Keratinocyte (primary cell): Measurements from ENCODE around the gene HEPACAM. TPM values are rescaled to one million over a fixed set of nuclear protein-coding genes. Genes with fewer than 3 reads are reported as not detected.

Experiments used
- DNase-seq: peaks from one replicate; pipeline ENCODE4 v3.0.0-alpha.2; 2011; ENCODE audit warnings: low read depth, missing footprints, low spot score
- FAIRE-seq: peaks from 2 replicates; lab custom pipeline; 2011; peaks lifted over from hg19 to GRCh38; lab: Jason Lieb, UNC
- H2AFZ ChIP-seq: 2 replicates; pipeline ENCODE4 v1.6.0; 2012; ENCODE audit warnings: low read length, control low read depth, inconsistent platforms; ENCODE audit not compliant: control insufficient read depth
- H3K27ac ChIP-seq: 2 replicates; pipeline ENCODE4 v1.5.1; 2011; ENCODE audit warnings: low read length; ENCODE audit not compliant: control insufficient read depth, insufficient read depth
- H3K27me3 ChIP-seq: 3 replicates; pipeline ENCODE4 v1.6.0; 2011; ENCODE audit warnings: low read length; ENCODE audit not compliant: control insufficient read depth, insufficient read depth; ENCODE audit errors: extremely low read depth
- H3K36me3 ChIP-seq, 2 experiments: 2 replicates in 1 of 2; 3 replicates in 1 of 2; pipeline ENCODE4 v1.5.1; 2011; ENCODE audit warnings: low read length in 2 of 2, mild to moderate bottlenecking in 1 of 2; ENCODE audit not compliant: control insufficient read depth in 2 of 2, insufficient read depth in 2 of 2; ENCODE audit errors: extremely low read depth in 1 of 2
- H3K4me1 ChIP-seq: 3 replicates; pipeline ENCODE4 v1.5.1; 2011; ENCODE audit warnings: low read length; ENCODE audit not compliant: control insufficient read depth, insufficient read depth; ENCODE audit errors: extremely low read depth
- H3K4me2 ChIP-seq: 3 replicates; pipeline ENCODE4 v1.6.0; 2011; ENCODE audit warnings: low read depth, low read length; ENCODE audit not compliant: control insufficient read depth, insufficient read depth; ENCODE audit errors: extremely low read depth
- H3K4me3 ChIP-seq, 3 experiments: fragments of 200-600 bp in 1 of 3; sonication (generic) in 1 of 3; 2 replicates in 2 of 3; 3 replicates in 1 of 3; pipeline ENCODE4 v1.5.1; 2011 to 2016; ENCODE audit warnings: low read length in 3 of 3, mild to moderate bottlenecking in 3 of 3, control low read depth in 2 of 3, inconsistent platforms in 1 of 3, low read depth in 1 of 3, mixed read lengths in 1 of 3, mixed run types in 1 of 3, moderate library complexity in 1 of 3; ENCODE audit not compliant: control insufficient read depth in 2 of 3, insufficient read depth in 2 of 3; ENCODE audit errors: extremely low read depth in 1 of 3
- H3K79me2 ChIP-seq: 2 replicates; pipeline ENCODE4 v1.6.0; 2012; ENCODE audit warnings: low read length; ENCODE audit not compliant: control insufficient read depth, insufficient read depth
- H3K9ac ChIP-seq: 3 replicates; pipeline ENCODE4 v1.6.0; 2011; ENCODE audit warnings: low read length; ENCODE audit not compliant: control insufficient read depth, insufficient read depth; ENCODE audit errors: extremely low read depth
- H3K9me1 ChIP-seq: 3 replicates; pipeline ENCODE4 v1.6.0; 2011; ENCODE audit warnings: low read length; ENCODE audit not compliant: control insufficient read depth, insufficient read depth; ENCODE audit errors: extremely low read depth
- H3K9me3 ChIP-seq: 2 replicates; pipeline ENCODE4 v1.5.1; 2012; ENCODE audit warnings: low read depth, low read length; ENCODE audit not compliant: control insufficient read depth
- H4K20me1 ChIP-seq: 3 replicates; pipeline ENCODE4 v1.6.0; 2011; ENCODE audit warnings: low read length; ENCODE audit not compliant: control insufficient read depth, insufficient read depth; ENCODE audit errors: extremely low read depth
- EZH2 ChIP-seq: IDR thresholded peaks from one replicate; pipeline ENCODE4 v1.6.1; 2012; ENCODE audit warnings: inconsistent platforms, mild to moderate bottlenecking, low read length, moderate library complexity
- dilution Hi-C: fragments of 300-500 bp; cut with MboI; formaldehyde crosslinking; loops from one replicate; pipeline ENCODE4 v1.7.0; 2020; ENCODE audit warnings: low sequenced_read_pairs; ENCODE audit not compliant: extremely low pct_ligation_motif_present
- polyA minus RNA-seq, 3 experiments: library from RNA; depleted of rRNA, polyadenylated mRNA; stranded (reverse); fragments of >200 nt; gene quantifications; 1 replicate in 1 of 3; 2 replicates in 1 of 3; 3 replicates in 1 of 3; pipeline ENCODE4 v1.2.3, GENCODE V29; 2011
- polyA plus RNA-seq, 5 experiments: library from polyadenylated mRNA; depleted of rRNA in 3 of 5; stranded (reverse) in 3 of 5; stranded (forward) in 1 of 5; unstranded in 1 of 5; fragments of >200 nt; gene quantifications; 1 replicate in 1 of 5; 2 replicates in 3 of 5; 3 replicates in 1 of 5; pipeline versions ENCODE4 v1.2.1 to v1.2.3, GENCODE V29; 2011 to 2012; ENCODE audit warnings: missing spikeins in 2 of 5, low read depth in 1 of 5, low replicate concordance in 1 of 5
- TF ChIP-seq, protein P1 (sequence below), 3 experiments: IDR thresholded peaks in 1 of 3; conservative IDR thresholded peaks in 1 of 3; optimal IDR thresholded peaks in 1 of 3; 2 replicates in 2 of 3; 3 replicates in 1 of 3; pipeline versions ENCODE3 to v1.5.1; 2011; ENCODE audit warnings: low read length in 3 of 3, mild to moderate bottlenecking in 3 of 3, moderate library complexity in 2 of 3, control low read depth in 1 of 3, inconsistent platforms in 1 of 3; ENCODE audit not compliant: insufficient read depth in 2 of 3; ENCODE audit errors: extremely low read depth in 1 of 3

HEPACAM gene
- polyA plus RNA-seq (not detected in 3 replicates), polyA minus RNA-seq (0.16 TPM in 1 of 3 replicates, not detected in the others)
- not detected for polyA plus RNA-seq (2011; ENCODE audit: low read depth)
- not detected in 2 replicates for polyA plus RNA-seq (2011; cell fraction: cytosol; rRNA removed)
- polyA plus RNA-seq (2011; cell fraction: nucleus; rRNA removed), result 0.03 TPM in 1 of 2 replicates, not detected in the other
- not detected in 2 replicates for polyA plus RNA-seq (2012; ENCODE audit: low replicate concordance)
- polyA minus RNA-seq (2011; cell fraction: cytosol; rRNA and poly(A)+ RNA removed), result not detected
- polyA minus RNA-seq (2011; cell fraction: nucleus; rRNA and poly(A)+ RNA removed), result not detected in 2 replicates

GRCh38 chr11:124935548-124936514, at the start of gene HEPACAM:
Gene HEPACAM (minus strand): TSS chr11:124936047. CDS start chr11:124936006, 41 bp downstream.
- H3K4me1 ChIP-seq, result peaks cover 5% of the 10 kb centered on the region
- FAIRE-seq (no peak), DNase-seq (no peak)
- no peaks in the 10 kb centered on the region for H4K20me1 ChIP-seq
- no peak within 1 kb of the TSS for H3K4me2 ChIP-seq
- H3K27ac ChIP-seq, result no peak within 1 kb of the TSS
- H3K4me3 ChIP-seq, result no peak within 1 kb of the TSS
- no peaks in the 10 kb centered on the region for H3K9me3 ChIP-seq
- no peak for TF ChIP-seq EZH2
- H2AFZ ChIP-seq, result no peak within 1 kb of the TSS
- no peaks in the 10 kb centered on the region for H3K9me1 ChIP-seq
- dilution Hi-C loops, result no loop called here
- no peaks in the 10 kb centered on the region for H3K36me3 ChIP-seq
- no peaks in the 10 kb centered on the region for H3K79me2 ChIP-seq
- no peak within 1 kb of the TSS for H3K9ac ChIP-seq
- H3K27me3 ChIP-seq, result no peaks in the 10 kb centered on the region

DNA sequence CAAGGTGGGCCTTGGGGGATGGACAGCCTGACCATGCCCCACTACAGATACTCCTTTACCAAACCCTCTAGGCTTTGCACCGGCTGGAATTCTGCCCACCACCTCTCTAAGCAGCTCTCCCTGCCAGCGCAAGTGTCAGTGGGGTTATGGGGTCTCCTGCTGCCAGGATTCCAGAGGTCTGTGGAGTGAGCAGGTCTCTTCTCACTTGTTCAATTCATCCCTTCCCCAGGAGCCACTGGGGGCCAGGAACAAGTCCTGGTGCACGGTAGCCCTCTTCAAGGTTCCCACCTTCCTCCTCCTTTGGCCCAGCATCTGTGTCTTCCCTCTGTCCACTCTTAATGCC, 48.6 kb upstream of the HEPACAM start:
- no peaks in the 10 kb centered on the region for H3K27me3 ChIP-seq
- no peak overlapping the region for H3K27ac ChIP-seq
- H3K4me3 ChIP-seq, result no peak overlapping the region
- H3K4me1 ChIP-seq, result no peaks in the 10 kb centered on the region
- no peaks in the 10 kb centered on the region for H3K9me3 ChIP-seq
- no peak overlapping the region for H3K4me2 ChIP-seq
- dilution Hi-C loops, result no loop called here
- FAIRE-seq, result no peak
- no peaks in the 10 kb centered on the region for H3K36me3 ChIP-seq
- H3K79me2 ChIP-seq, result no peaks in the 10 kb centered on the region
- H3K9me1 ChIP-seq, result no peaks in the 10 kb centered on the region
- H4K20me1 ChIP-seq, result no peaks in the 10 kb centered on the region
- TF ChIP-seq, protein P1, sequence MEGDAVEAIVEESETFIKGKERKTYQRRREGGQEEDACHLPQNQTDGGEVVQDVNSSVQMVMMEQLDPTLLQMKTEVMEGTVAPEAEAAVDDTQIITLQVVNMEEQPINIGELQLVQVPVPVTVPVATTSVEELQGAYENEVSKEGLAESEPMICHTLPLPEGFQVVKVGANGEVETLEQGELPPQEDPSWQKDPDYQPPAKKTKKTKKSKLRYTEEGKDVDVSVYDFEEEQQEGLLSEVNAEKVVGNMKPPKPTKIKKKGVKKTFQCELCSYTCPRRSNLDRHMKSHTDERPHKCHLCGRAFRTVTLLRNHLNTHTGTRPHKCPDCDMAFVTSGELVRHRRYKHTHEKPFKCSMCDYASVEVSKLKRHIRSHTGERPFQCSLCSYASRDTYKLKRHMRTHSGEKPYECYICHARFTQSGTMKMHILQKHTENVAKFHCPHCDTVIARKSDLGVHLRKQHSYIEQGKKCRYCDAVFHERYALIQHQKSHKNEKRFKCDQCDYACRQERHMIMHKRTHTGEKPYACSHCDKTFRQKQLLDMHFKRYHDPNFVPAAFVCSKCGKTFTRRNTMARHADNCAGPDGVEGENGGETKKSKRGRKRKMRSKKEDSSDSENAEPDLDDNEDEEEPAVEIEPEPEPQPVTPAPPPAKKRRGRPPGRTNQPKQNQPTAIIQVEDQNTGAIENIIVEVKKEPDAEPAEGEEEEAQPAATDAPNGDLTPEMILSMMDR (optimal IDR thresholded peaks at IDR 0.05 in 1 of 3, IDR thresholded peaks at IDR 0.05 in 1 of 3, conservative IDR thresholded peaks at IDR 0.05 in 1 of 3; ENCODE audit: extremely low read depth in 1 of 3, insufficient read depth in 2 of 3, low read length in 3 of 3), result no peak
- TF ChIP-seq EZH2, result no peak
- H2AFZ ChIP-seq, result no peak overlapping the region
- no peak for DNase-seq
- H3K9ac ChIP-seq, result no peak overlapping the region
